Measurements from ENCODE around the gene SLC6A8.

GRCh38 chrX:153744210-153745066 lies 56.7 kb downstream of the SLC6A8 start:
- TF ChIP-seq CTCF (IDR thresholded peaks at IDR 0.05; ENCODE audit: insufficient read depth, low read depth, low read length): no peak
- TF ChIP-seq EZH2 (IDR thresholded peaks at IDR 0.05; ENCODE audit: insufficient read depth, low read length): no peak
